Uterus (tissue), 4 donors: ENCODE data around the gene FGF21. TPM values are rescaled to one million over a fixed set of nuclear protein-coding genes. Genes with fewer than 3 reads are reported as not detected.
A peak's percentile ranks its signal among the peaks of the same experiment; 100 is the strongest.

Source experiments
- DNase-seq, 2 donors: peaks; one replicate each; pipeline ENCODE4 v3.0.0-alpha.2; 2019 to 2020
- H3K27ac ChIP-seq, 2 donors: fragments of 200-600 bp; sonication (generic); 1 replicate in 1 of 2; 2 replicates in 1 of 2; pipeline ENCODE4 v1.5.1; 2016 to 2018
- H3K27me3 ChIP-seq, 2 donors: fragments of 200-600 bp; sonication (generic); one replicate each; pipeline ENCODE4 v1.5.1; 2018 to 2019; ENCODE audit warnings: control low read depth in 1 of 2
- H3K36me3 ChIP-seq, 2 donors: fragments of 200-600 bp; sonication (generic); one replicate each; pipeline ENCODE4 v1.5.1; 2019; ENCODE audit warnings: control low read depth in 1 of 2
- H3K4me1 ChIP-seq, 2 donors: fragments of 200-600 bp; sonication (generic); one replicate each; pipeline ENCODE4 v1.5.1; 2018 to 2019; ENCODE audit warnings: control low read depth in 1 of 2
- H3K4me3 ChIP-seq, 2 donors: fragments of 200-600 bp; sonication (generic); 1 replicate in 1 of 2; 2 replicates in 1 of 2; pipeline ENCODE4 v1.5.1; 2018 to 2019; ENCODE audit warnings: mild to moderate bottlenecking in 1 of 2
- H3K9me3 ChIP-seq, 2 donors: fragments of 200-600 bp; sonication (generic); one replicate each; pipeline ENCODE4 v1.5.1; 2019; ENCODE audit warnings: control low read depth in 1 of 2
- CTCF ChIP-seq, 4 experiments: fragments of 200-600 bp in 2 of 4; fragments of 450-650 bp in 2 of 4; sonication (generic) in 2 of 4; IDR thresholded peaks; one replicate each; pipeline ENCODE4 v1.5.1; 2016 to 2019; ENCODE audit warnings: antibody characterized with exemption in 4 of 4, mild to moderate bottlenecking in 2 of 4, moderate library complexity in 1 of 4
- POLR2A ChIP-seq, 2 donors: fragments of 450-650 bp; IDR thresholded peaks; one replicate each; pipeline ENCODE4 v1.6.1; 2016; ENCODE audit warnings: antibody characterized with exemption in 2 of 2, mild to moderate bottlenecking in 1 of 2, moderate library complexity in 1 of 2
- intact Hi-C: fragments of 100-400 bp; cut with DNase I; formaldehyde crosslinking; loops from one replicate; pipeline ENCODE4 v1.15.1; 2023; ENCODE audit warnings: low total_unique reads
- small RNA-seq: library from RNA; depleted of rRNA; stranded (forward); fragments of <200 nt; gene quantifications from one replicate; pipeline ENCODE3, GENCODE V24; 2016
- total RNA-seq, 4 donors: library from RNA; depleted of rRNA in 3 of 4; stranded (reverse); fragments of >200 nt in 3 of 4; gene quantifications; one replicate each; pipeline versions ENCODE4 v1.1.0 to v1.2.4, GENCODE V29; 2014 to 2023
- donor health status: DM: yes; HTN: yes; CAD: no.

FGF21 gene
- total RNA-seq, 4 donors from 2014 or later, result not detected

GRCh38 chr19:48806818-48807589 is 51.7 kb downstream of the FGF21 start:
- intact Hi-C loops, result no loop called here
- DNase-seq, result no peak
- Histone ChIP-seq H3K4me3 (no peak overlapping the region), H3K9me3 (no peaks in the 10 kb centered on the region), H3K27ac (peak overlapping the region in 1 of 2 donors; percentile 1), H3K36me3 (no peaks in the 10 kb centered on the region), H3K27me3 (no peaks in the 10 kb centered on the region), H3K4me1 (no peaks in the 10 kb centered on the region)
- no peak for TF ChIP-seq CTCF (IDR thresholded peaks at IDR 0.05)
- TF ChIP-seq POLR2A (IDR thresholded peaks at IDR 0.05), result no peak

- Histone ChIP-seq H3K27ac (no peak overlapping the region), H3K4me1 (peaks cover 0 to 4% of the 10 kb centered on the region in 2 donors), H3K4me3 (no peak overlapping the region), H3K27me3 (no peaks in the 10 kb centered on the region), H3K9me3 (no peaks in the 10 kb centered on the region), H3K36me3 (no peaks in the 10 kb centered on the region)
- intact Hi-C loops, result no loop called here
- no peak for TF ChIP-seq CTCF (IDR thresholded peaks at IDR 0.05)
- no peak for TF ChIP-seq POLR2A (IDR thresholded peaks at IDR 0.05)
- DNase-seq, result no peak
These were observed 52.4 kb downstream of the FGF21 start for GRCh38 chr19:48807590-48808308.

Small RNAs within 50 kb of the gene (small RNA-seq; reads per million reads assigned to genes)
- not detected for gene RNU6-317P

Other genes with a start within 250 kb of the FGF21 start
- gene LMTK3, start 243.7 kb upstream of the FGF21 start, total RNA-seq, result under 1 TPM in 2 of 4 donors, not detected in 2; 0.28 to 0.52 TPM
- gene SULT2B1, start 203.4 kb upstream of the FGF21 start, total RNA-seq, result under 1 TPM in 1 of 4 donors, not detected in 3; 0.41 TPM
- not detected for gene SPACA4, start 148.8 kb upstream of the FGF21 start, total RNA-seq
- gene FAM83E, start 140.4 kb upstream of the FGF21 start, total RNA-seq, result 1 to 10 TPM in 2 of 4 donors, not detected in 2; 1.8 TPM
- 1,000 to 10,000 TPM; 1,515 to 5,795 (median 3,195) TPM for gene RPL18, start 136.3 kb upstream of the FGF21 start, total RNA-seq
- gene SPHK2, start 136.0 kb upstream of the FGF21 start, total RNA-seq, result 10 to 100 TPM; 10.0 to 27.2 (median 21.7) TPM
- gene DBP, start 118.1 kb upstream of the FGF21 start, total RNA-seq, result 10 to 100 TPM in 2 of 4 donors, 1 to 10 TPM in 1, not detected in 1; 3.1 to 29.8 (median 11.3) TPM
- gene CA11, start 109.3 kb upstream of the FGF21 start, total RNA-seq, result 10 to 100 TPM in 2 of 4 donors, under 1 TPM in 2; 0.51 to 55.1 (median 8.1) TPM
- gene NTN5, start 82.5 kb upstream of the FGF21 start, total RNA-seq, result 1 to 10 TPM in 2 of 4 donors, not detected in 2; 1.1 to 4.1 TPM
- gene FUT2, start 59.6 kb upstream of the FGF21 start, total RNA-seq, result 1 to 10 TPM in 1 of 4 donors, not detected in 3; 1.0 TPM
- gene MAMSTR, start 35.8 kb upstream of the FGF21 start, total RNA-seq, result 10 to 100 TPM in 1 of 4 donors, 1 to 10 TPM in 1, under 1 TPM in 1, not detected in 1; 0.26 to 24.2 (median 3.0) TPM
- gene RASIP1, start 14.9 kb upstream of the FGF21 start, total RNA-seq, result 100 to 1,000 TPM in 1 of 4 donors, 10 to 100 TPM in 2, 1 to 10 TPM in 1; 5.9 to 105 (median 31.9) TPM
- gene IZUMO1, start 8.6 kb upstream of the FGF21 start, total RNA-seq, result 1 to 10 TPM in 1 of 4 donors, under 1 TPM in 1, not detected in 2; under 0.01 to 2.3 TPM
- gene FUT1, start 2.9 kb upstream of the FGF21 start, total RNA-seq, result 10 to 100 TPM in 1 of 4 donors, 1 to 10 TPM in 3; 1.5 to 17.7 (median 4.4) TPM
- gene BCAT2, start 55.5 kb downstream of the FGF21 start, total RNA-seq, result 10 to 100 TPM in 3 of 4 donors, 1 to 10 TPM in 1; 9.2 to 54.3 (median 24.6) TPM
- gene HSD17B14, start 81.0 kb downstream of the FGF21 start, total RNA-seq, result 10 to 100 TPM in 1 of 4 donors, 1 to 10 TPM in 3; 5.6 to 31.9 (median 8.7) TPM
- 10 to 100 TPM in 2 of 4 donors, 1 to 10 TPM in 2; 1.3 to 60.4 (median 10.4) TPM for gene PLEKHA4, start 113.1 kb downstream of the FGF21 start, total RNA-seq
- gene PPP1R15A, start 116.9 kb downstream of the FGF21 start, total RNA-seq, result 10 to 100 TPM; 28.6 to 53.0 (median 30.9) TPM
- under 1 TPM in 2 of 4 donors, not detected in 2; 0.14 to 0.70 TPM for gene TULP2, start 143.2 kb downstream of the FGF21 start, total RNA-seq
- gene NUCB1, start 144.8 kb downstream of the FGF21 start, total RNA-seq, result 100 to 1,000 TPM in 3 of 4 donors, 10 to 100 TPM in 1; 98.5 to 211 (median 173) TPM
- gene DHDH, start 178.2 kb downstream of the FGF21 start, total RNA-seq, result under 1 TPM in 2 of 4 donors, not detected in 2; 0.41 to 0.95 TPM
- 10 to 100 TPM; 16.5 to 84.5 (median 39.5) TPM for gene BAX, start 199.4 kb downstream of the FGF21 start, total RNA-seq
- gene FTL, start 209.8 kb downstream of the FGF21 start, total RNA-seq, result 1,000 to 10,000 TPM in 3 of 4 donors, 100 to 1,000 TPM in 1; 472 to 2,968 (median 1,570) TPM
- gene GYS1, start 237.8 kb downstream of the FGF21 start, total RNA-seq, result 10 to 100 TPM in 3 of 4 donors, 1 to 10 TPM in 1; 4.9 to 39.8 (median 16.6) TPM
- 100 to 1,000 TPM in 1 of 4 donors, 10 to 100 TPM in 3; 51.9 to 109 (median 77.7) TPM for gene RUVBL2, start 238.4 kb downstream of the FGF21 start, total RNA-seq